Activated B cell treated with CpG ODN at 0.5 μM for 24 hours (primary cell): ENCODE measurements around the gene PNKD. TPM values are rescaled to one million over a fixed set of nuclear protein-coding genes. Genes with fewer than 3 reads are reported as not detected.
A peak's percentile ranks its signal among the peaks of the same experiment; 100 is the strongest.

Experiments
- ATAC-seq: fragments of 200-7000 bp; cut with Tn5 transposase; one replicate; pipeline ENCODE4 v1.10.0; 2021; ENCODE audit warnings: low read depth, mild to moderate bottlenecking, moderate library complexity
- CTCF ChIA-PET: fragments of 350-600 bp; sonication (Branson Sonifier 250); formaldehyde crosslinking; loops from one replicate; lab custom pipeline; 2021; ENCODE audit warnings: antibody characterized with exemption; lab: Charles Lee
- POLR2A ChIA-PET: fragments of 350-600 bp; sonication (Branson Sonifier 250); formaldehyde crosslinking; loops from one replicate; lab custom pipeline; 2021; ENCODE audit warnings: antibody characterized with exemption; lab: Charles Lee
- DNase-seq: peaks from one replicate; pipeline ENCODE4 v3.0.0; 2022
- H3K27ac Mint-ChIP-seq: one replicate; pipeline ENCODE4 v1.8.0; 2020; ENCODE audit warnings: mixed read lengths
- H3K27me3 Mint-ChIP-seq: one replicate; pipeline ENCODE4 v1.8.0; 2021; ENCODE audit warnings: mixed read lengths
- H3K36me3 Mint-ChIP-seq: one replicate; pipeline ENCODE4 v1.8.0; 2021; ENCODE audit warnings: low read depth, mixed read lengths
- H3K4me1 Mint-ChIP-seq: one replicate; pipeline ENCODE4 v1.8.0; 2021; ENCODE audit warnings: mixed read lengths
- H3K4me3 Mint-ChIP-seq: one replicate; pipeline ENCODE4 v1.8.0; 2020; ENCODE audit warnings: mild to moderate bottlenecking, mixed read lengths
- H3K9me3 Mint-ChIP-seq: one replicate; pipeline ENCODE4 v1.8.0; 2020; ENCODE audit warnings: mixed read lengths
- CTCF ChIP-seq: fragments of 200-600 bp; IDR thresholded peaks from one replicate; pipeline ENCODE4 v1.8.0; 2022; ENCODE audit warnings: antibody characterized with exemption, mild to moderate bottlenecking
- intact Hi-C: fragments of 100-400 bp; cut with micrococcal nuclease; formaldehyde crosslinking; loops from one replicate; pipeline ENCODE4 v1.15.1; 2024
- total RNA-seq: library from RNA; stranded (reverse); gene quantifications from 2 replicates; pipeline ENCODE4 v1.2.3, GENCODE V29; 2022

The PNKD gene
- total RNA-seq, 1 donor from 2014 or later = 21.0 TPM

DNA sequence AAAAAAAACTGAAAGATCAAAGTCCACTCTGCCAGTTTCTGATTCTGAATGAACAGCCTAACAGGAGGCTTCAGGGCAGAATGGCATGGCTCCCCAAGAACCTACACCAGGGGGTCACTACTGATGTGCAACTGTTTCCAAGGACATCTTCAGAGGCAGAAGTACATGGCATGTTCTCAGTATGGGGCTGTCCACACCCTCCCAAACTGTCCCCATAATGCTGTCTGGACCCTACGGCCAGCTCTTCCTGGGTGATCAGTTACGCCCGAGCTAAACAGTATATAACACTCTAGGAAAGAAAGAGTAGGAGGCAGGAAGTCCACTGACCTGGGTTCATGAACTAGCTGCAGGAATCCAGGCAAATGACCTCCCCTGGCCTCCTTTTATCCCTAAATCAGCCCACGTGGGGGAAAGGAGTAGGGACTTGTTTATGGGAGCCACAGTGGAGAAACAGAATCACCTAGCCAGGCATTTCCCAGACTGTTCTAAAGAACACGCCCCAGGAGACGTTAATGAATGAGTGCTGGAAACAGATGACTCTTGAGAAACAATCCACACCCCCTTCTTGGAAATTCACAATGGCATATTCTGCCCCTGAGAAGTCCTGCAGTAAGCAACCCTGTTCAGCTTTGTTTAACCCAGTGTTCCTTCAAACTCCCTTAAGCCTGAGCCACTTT, 19.5 kb downstream of the PNKD start:
- peak overlapping the region; percentile 83 for H3K4me3 Mint-ChIP-seq
- ChIA-PET POLR2A (interaction anchor here (1.5 to 7.2 kb wide), 6 partner anchors 17 to 115 kb away, joined by 4 to 97 read pairs (median 6); partner anchors contain the start of genes AAMP, ARPC2, CTDSP1 and PNKD), CTCF (interaction anchor here (1.1 to 11.6 kb wide), 6 partner anchors 10 to 107 kb away, joined by 5 to 138 read pairs (median 5); partner anchors contain the start of genes AAMP, CATIP and PNKD)
- intact Hi-C loops = loop anchor here (5.0 kb wide), 3 partner anchors 358 to 608 kb away; partner anchors contain the start of gene TTLL4
- TF ChIP-seq CTCF = no peak
- no peak for ATAC-seq
- DNase-seq = no peak
- peaks cover 92% of the 10 kb centered on the region for H3K4me1 Mint-ChIP-seq
- no peaks in the 10 kb centered on the region for H3K9me3 Mint-ChIP-seq
- H3K27me3 Mint-ChIP-seq = no peaks in the 10 kb centered on the region
- peak overlapping the region; percentile 92 for H3K27ac Mint-ChIP-seq
- H3K36me3 Mint-ChIP-seq = peaks cover 4% of the 10 kb centered on the region

- intact Hi-C loops = loop anchor here (1.0 to 5.0 kb wide), 7 partner anchors 18 to 607 kb away; partner anchors contain the start of genes ARPC2 and TTLL4
- CTCF ChIA-PET = interaction anchor here (1.1 to 11.6 kb wide), 9 partner anchors 9 to 111 kb away, joined by 3 to 138 read pairs (median 5); partner anchors contain the start of genes AAMP, CATIP and PNKD
- H3K36me3 Mint-ChIP-seq = no peaks in the 10 kb centered on the region
- POLR2A ChIA-PET = interaction anchor here (0.6 to 7.2 kb wide), 18 partner anchors 18 to 1097 kb away, joined by 3 to 97 read pairs (median 4); partner anchors contain the start of genes AAMP, ARPC2, CTDSP1 and DNPEP
- DNase-seq = peak; percentile 66
- peak; percentile 59 for ATAC-seq
- no peaks in the 10 kb centered on the region for H3K9me3 Mint-ChIP-seq
- no peak for TF ChIP-seq CTCF
- peak overlapping the region; percentile 83 for H3K4me3 Mint-ChIP-seq
- H3K27ac Mint-ChIP-seq = peak overlapping the region; percentile 92
- H3K4me1 Mint-ChIP-seq = peaks cover 91% of the 10 kb centered on the region
- H3K27me3 Mint-ChIP-seq = no peaks in the 10 kb centered on the region
Observed at GRCh38 chr2:218290316-218291261, 20.3 kb downstream of the PNKD start.

- DNase-seq = no peak
- Mint-ChIP-seq H3K27me3 (no peaks in the 10 kb centered on the region), H3K27ac (peak overlapping the region; percentile 92), H3K36me3 (no peaks in the 10 kb centered on the region), H3K9me3 (no peaks in the 10 kb centered on the region), H3K4me1 (peaks cover 82% of the 10 kb centered on the region), H3K4me3 (peak overlapping the region; percentile 83)
- POLR2A ChIA-PET = interaction anchor here (0.8 to 7.2 kb wide), 17 partner anchors 18 to 1096 kb away, joined by 3 to 97 read pairs (median 5); partner anchors contain the start of genes AAMP, ARPC2, CTDSP1 and DNPEP
- TF ChIP-seq CTCF = no peak
- no peak for ATAC-seq
- intact Hi-C loops = loop anchor here (1.0 to 5.0 kb wide), 12 partner anchors 10 to 606 kb away; partner anchors contain the start of genes ARPC2, CATIP and TTLL4
- CTCF ChIA-PET = interaction anchor here (1.1 to 11.6 kb wide), 8 partner anchors 8 to 110 kb away, joined by 3 to 138 read pairs (median 5); partner anchors contain the start of genes AAMP, CATIP and PNKD
Observed at GRCh38 chr2:218291318-218292047, 21.2 kb downstream of the PNKD start.
